Aorta (tissue), 5 donors: ENCODE results near the gene ZFYVE19. TPM values are rescaled to one million over a fixed set of nuclear protein-coding genes. Genes with fewer than 3 reads are reported as not detected.
A peak's percentile ranks its signal among the peaks of the same experiment; 100 is the strongest.

Experiments used
- ATAC-seq: fragments of 200-7000 bp; cut with Tn5 transposase; one replicate; pipeline ENCODE4 v1.9.1; 2022; ENCODE audit warnings: moderate library complexity; ENCODE audit not compliant: low FRiP score
- DNase-seq, 2 donors: peaks; one replicate each; pipeline ENCODE4 v3.0.0-alpha.2; 2020
- H3K27ac ChIP-seq, 2 donors: one replicate each; pipeline ENCODE4 v1.5.1; 2013; ENCODE audit warnings: low read length in 2 of 2, mild to moderate bottlenecking in 2 of 2, moderate library complexity in 2 of 2, control low read depth in 1 of 2, inconsistent platforms in 1 of 2, low read depth in 1 of 2
- H3K27me3 ChIP-seq, 2 donors: one replicate each; pipeline ENCODE4 v1.6.1; 2013; ENCODE audit warnings: control low read depth in 1 of 2, low read length in 1 of 2, mild to moderate bottlenecking in 1 of 2, moderate library complexity in 1 of 2; ENCODE audit not compliant: insufficient read depth in 2 of 2, control insufficient read depth in 1 of 2
- H3K36me3 ChIP-seq, 2 donors: one replicate each; pipeline ENCODE4 v1.6.1; 2013; ENCODE audit warnings: control low read depth in 1 of 2, low read length in 1 of 2, mild to moderate bottlenecking in 1 of 2; ENCODE audit not compliant: insufficient read depth in 2 of 2, control insufficient read depth in 1 of 2
- H3K4me1 ChIP-seq, 2 donors: one replicate each; pipeline ENCODE4 v1.6.1; 2013; ENCODE audit warnings: low read length in 2 of 2, control low read depth in 1 of 2, mild to moderate bottlenecking in 1 of 2, moderate library complexity in 1 of 2; ENCODE audit not compliant: insufficient read depth in 2 of 2, control insufficient read depth in 1 of 2
- H3K4me3 ChIP-seq, 2 donors: one replicate each; pipeline ENCODE4 v1.5.1; 2013; ENCODE audit warnings: low read length in 2 of 2, control low read depth in 1 of 2, mild to moderate bottlenecking in 1 of 2
- H3K9me3 ChIP-seq: one replicate; pipeline ENCODE4 v1.6.1; 2013; ENCODE audit warnings: mild to moderate bottlenecking, low read length; ENCODE audit not compliant: control insufficient read depth
- WGBS, 2 donors: extraction: QIAGEN DNeasy Blood & Tissue Kit; methylation state at CpG; one replicate each; pipeline ENCODE4 v1.1.7; 2013; 5-methylcytosine and 5-hydroxymethylcytosine counted together
- intact Hi-C, 2 donors: fragments of 100-400 bp; cut with DNase I; formaldehyde crosslinking; loops; one replicate each; pipeline versions ENCODE4 v1.14.2 to v1.15.0; 2022
- polyA plus RNA-seq, 2 donors: library from polyadenylated mRNA; stranded (reverse); fragments of 200-250 nt; gene quantifications; one replicate each; pipeline ENCODE4 v1.2.3, GENCODE V29; 2013
- total RNA-seq, 2 donors: library from RNA; stranded (reverse); fragmentation: NEBNext Ultra II Directional; extraction: Animal tissue kit (Norgen Biotek cat#: 25700); gene quantifications; one replicate each; pipeline ENCODE4 v1.2.1, GENCODE V29; 2021
- donor health status: healthy with polysubstance abuse.
- donor health status: Bipolar disorder and iron deficiency.
- donor health status: DM: no; HTN: no; CAD: no.
- donor health status: DM: no; HTN: no; CAD: no.
- donor health status: DM: yes; HTN: yes; CAD: no.

Gene ZFYVE19
- total and polyA plus RNA-seq, 4 donors, result 9.3 to 48.0 (median 16.0) TPM

- Histone ChIP-seq H3K27me3 (no peaks in the 10 kb centered on the region), H3K4me3 (no peak overlapping the region), H3K27ac (no peak overlapping the region), H3K4me1 (no peaks in the 10 kb centered on the region), H3K36me3 (no peaks in the 10 kb centered on the region), H3K9me3 (no peaks in the 10 kb centered on the region)
- WGBS, 2 donors, result 87 to 93% methylated on average over 8 of the region's 8 CpGs
- DNase-seq, result peak; percentile 34
- intact Hi-C loops, result no loop called here
- no peak for ATAC-seq
These were observed 38.8 kb downstream of the ZFYVE19 start for GRCh38 chr15:40845511-40846284.

GRCh38 chr15:40846841-40847222 is 39.9 kb downstream of the ZFYVE19 start:
- Histone ChIP-seq H3K4me3 (no peak overlapping the region), H3K36me3 (no peaks in the 10 kb centered on the region), H3K9me3 (no peaks in the 10 kb centered on the region), H3K27me3 (no peaks in the 10 kb centered on the region), H3K4me1 (no peaks in the 10 kb centered on the region), H3K27ac (no peak overlapping the region)
- intact Hi-C loops, result no loop called here
- ATAC-seq, result no peak
- DNase-seq, result peak; percentile 29 to 30

- WGBS, 2 donors, result 85 to 86% methylated on average over 7 of the region's 7 CpGs
- no peak overlapping the region for H3K27ac ChIP-seq
- no peaks in the 10 kb centered on the region for H3K36me3 ChIP-seq
- no peaks in the 10 kb centered on the region for H3K9me3 ChIP-seq
- ATAC-seq (peak; percentile 57), DNase-seq (peak; percentile 67 to 85)
- intact Hi-C loops, result no loop called here
- no peak overlapping the region for H3K4me3 ChIP-seq
- H3K27me3 ChIP-seq, result no peaks in the 10 kb centered on the region
- H3K4me1 ChIP-seq, result no peaks in the 10 kb centered on the region
These were observed 40.5 kb downstream of the ZFYVE19 start for GRCh38 chr15:40847223-40847961.

GRCh38 chr15:40850576-40851112 is 43.8 kb downstream of the ZFYVE19 start:
- H3K4me3 ChIP-seq, result no peak overlapping the region
- intact Hi-C loops, result loop anchor here (10.0 kb wide), 1 partner anchor 334 kb away; no protein-coding TSS in a partner anchor
- 89% methylated on average over 8 of the region's 8 CpGs for WGBS, 2 donors
- no peaks in the 10 kb centered on the region for H3K36me3 ChIP-seq
- no peak for ATAC-seq
- H3K4me1 ChIP-seq, result no peaks in the 10 kb centered on the region
- DNase-seq, result peak; percentile 14 to 42
- no peaks in the 10 kb centered on the region for H3K27me3 ChIP-seq
- no peak overlapping the region for H3K27ac ChIP-seq
- no peaks in the 10 kb centered on the region for H3K9me3 ChIP-seq

GRCh38 chr15:40852529-40852928 is 45.6 kb downstream of the ZFYVE19 start:
- no peaks in the 10 kb centered on the region for H3K9me3 ChIP-seq
- no peaks in the 10 kb centered on the region for H3K36me3 ChIP-seq
- H3K4me3 ChIP-seq, result no peak overlapping the region
- intact Hi-C loops, result loop anchor here (10.0 kb wide), 1 partner anchor 332 kb away; no protein-coding TSS in a partner anchor
- 96 to 97% methylated on average over 5 of the region's 5 CpGs for WGBS, 2 donors
- H3K27me3 ChIP-seq, result no peaks in the 10 kb centered on the region
- DNase-seq (peak; percentile 2 to 4), ATAC-seq (no peak)
- H3K4me1 ChIP-seq, result no peaks in the 10 kb centered on the region
- no peak overlapping the region for H3K27ac ChIP-seq

- H3K4me3 ChIP-seq, result no peak overlapping the region
- intact Hi-C loops, result loop anchor here (10.0 kb wide), 1 partner anchor 331 kb away; no protein-coding TSS in a partner anchor
- DNase-seq (peak; percentile 31 to 55), ATAC-seq (no peak)
- no peaks in the 10 kb centered on the region for H3K36me3 ChIP-seq
- WGBS, 2 donors, result 90 to 91% methylated on average over 16 of the region's 16 CpGs
- H3K9me3 ChIP-seq, result no peaks in the 10 kb centered on the region
- no peaks in the 10 kb centered on the region for H3K4me1 ChIP-seq
- H3K27me3 ChIP-seq, result no peaks in the 10 kb centered on the region
- H3K27ac ChIP-seq, result no peak overlapping the region
These were observed 46.5 kb downstream of the ZFYVE19 start for GRCh38 chr15:40853241-40853890.

- intact Hi-C loops, result loop anchor here (10.0 kb wide), 1 partner anchor 331 kb away; no protein-coding TSS in a partner anchor
- Histone ChIP-seq H3K27ac (no peak overlapping the region), H3K27me3 (no peaks in the 10 kb centered on the region), H3K4me3 (no peak overlapping the region), H3K4me1 (no peaks in the 10 kb centered on the region), H3K36me3 (no peaks in the 10 kb centered on the region), H3K9me3 (no peaks in the 10 kb centered on the region)
- ATAC-seq (no peak), DNase-seq (peak; percentile 33 to 62)
- 67 to 69% methylated on average over 10 of the region's 10 CpGs for WGBS, 2 donors
These were observed 47.3 kb downstream of the ZFYVE19 start for GRCh38 chr15:40854161-40854560.

GRCh38 chr15:40855706-40856234 is 48.9 kb downstream of the ZFYVE19 start:
- intact Hi-C loops, result loop anchor here (2.0 to 10.0 kb wide), 2 partner anchors 37 to 329 kb away; no protein-coding TSS in a partner anchor
- H3K27ac ChIP-seq, result no peak overlapping the region
- H3K4me3 ChIP-seq, result no peak overlapping the region
- H3K4me1 ChIP-seq, result no peaks in the 10 kb centered on the region
- WGBS, 2 donors, result 86 to 87% methylated on average over 13 of the region's 13 CpGs
- H3K36me3 ChIP-seq, result no peaks in the 10 kb centered on the region
- peak; percentile 27 to 46 for DNase-seq
- no peak for ATAC-seq
- no peaks in the 10 kb centered on the region for H3K27me3 ChIP-seq
- H3K9me3 ChIP-seq, result no peaks in the 10 kb centered on the region
